HepG2 (cell line): ENCODE results near the gene TMEM50B. TPM values are rescaled to one million over a fixed set of nuclear protein-coding genes. Genes with fewer than 3 reads are reported as not detected.
A peak's percentile ranks its signal among the peaks of the same experiment; 100 is the strongest.

Experiments used
- DDIT3 ChIP-seq: sonication (generic); formaldehyde crosslinking; IDR thresholded peaks from 2 replicates; pipeline ENCODE4 v1.4.0; 2020; ENCODE audit warnings: mild to moderate bottlenecking, missing genetic modification reagents
- E2F1 ChIP-seq: sonication (generic); formaldehyde crosslinking; IDR thresholded peaks from 2 replicates; pipeline ENCODE4 v1.5.0; 2020; ENCODE audit warnings: missing genetic modification reagents
- GZF1 ChIP-seq: sonication (generic); formaldehyde crosslinking; IDR thresholded peaks from 2 replicates; pipeline ENCODE4 v1.5.1; 2020; ENCODE audit warnings: mild to moderate bottlenecking, missing genetic modification reagents
- KMT2B ChIP-seq: IDR thresholded peaks from 2 replicates; pipeline ENCODE4 v1.6.1; 2016; ENCODE audit warnings: missing genetic modification reagents, missing compliant biosample characterization
- MIER2 ChIP-seq: IDR thresholded peaks from 2 replicates; pipeline ENCODE4 v1.6.1; 2016; ENCODE audit warnings: missing biosample characterization, missing genetic modification reagents
- PBX3 ChIP-seq: sonication (generic); formaldehyde crosslinking; IDR thresholded peaks from 2 replicates; pipeline ENCODE4 v1.8.1; 2023; ENCODE audit warnings: missing genetic modification reagents, inconsistent platforms, borderline replicate concordance
- SYNCRIP ChIP-seq: fragments of 200-400 bp; formaldehyde crosslinking; IDR thresholded peaks from 2 replicates; pipeline ENCODE4 v1.6.1; 2018; ENCODE audit warnings: mild to moderate bottlenecking, low read depth, low read length; ENCODE audit not compliant: insufficient read depth
- ZBTB10 ChIP-seq: sonication (generic); formaldehyde crosslinking; IDR thresholded peaks from 2 replicates; pipeline ENCODE4 v1.4.0; 2020; ENCODE audit warnings: missing genetic modification reagents, borderline replicate concordance
- ZBTB40 ChIP-seq, 2 experiments: fragments of 450-650 bp in 1 of 2; sonication (generic) in 1 of 2; formaldehyde crosslinking in 1 of 2; IDR thresholded peaks; 2 replicates each; pipeline versions ENCODE4 v1.6.1 to v1.8.0; 2016 to 2022; ENCODE audit warnings: antibody characterized with exemption in 1 of 2, mild to moderate bottlenecking in 1 of 2, missing genetic modification reagents in 1 of 2
- ZMAT3 ChIP-seq: sonication (generic); formaldehyde crosslinking; conservative IDR thresholded peaks from 2 replicates; pipeline ENCODE4 v1.7.0; 2021; ENCODE audit warnings: missing genetic modification reagents
- ZSCAN20 ChIP-seq: sonication (generic); formaldehyde crosslinking; IDR thresholded peaks from 2 replicates; pipeline ENCODE4 v1.4.0; 2020; ENCODE audit warnings: missing genetic modification reagents, mild to moderate bottlenecking, borderline replicate concordance
- polyA plus RNA-seq, 8 experiments: library from polyadenylated mRNA; depleted of rRNA in 3 of 8; stranded (reverse) in 7 of 8; unstranded in 1 of 8; fragments of >200 nt; fragmentation: Illumina TruSeq in 4 of 8; extraction: Trizol in 4 of 8; gene quantifications; 2 replicates each; pipeline versions ENCODE4 v1.2.1 to v1.2.3, GENCODE V29; 2011 to 2016; ENCODE audit warnings: low read depth in 4 of 8, missing spikeins in 1 of 8, mixed read lengths in 1 of 8; ENCODE audit not compliant: insufficient read depth in 1 of 8
- total RNA-seq, 5 experiments: library from RNA; depleted of rRNA; stranded (reverse); fragments of >200 nt; fragmentation: Illumina TruSeq; extraction: Trizol; gene quantifications; 2 replicates each; pipeline ENCODE4 v1.2.3, GENCODE V29; 2016; ENCODE audit warnings: low read depth in 1 of 5

Gene TMEM50B
- total and polyA plus RNA-seq, 2 of the 13 experiments (the other 11 are each of a cell fraction or from before 2014, with no cell fraction given) = 29.9 to 46.3 TPM

GRCh38 chr21:33412832-33413519, 66.8 kb downstream of the TMEM50B start (continued):
- TF ChIP-seq ZBTB40 (IDR thresholded peaks at IDR 0.05) (no peak), ZBTB40 (CRISPR knock-in tag; IDR thresholded peaks at IDR 0.05) (no peak; the same call in 1 of the 2 replicates), SYNCRIP (no peak), DDIT3 (no peak), E2F1 (CRISPR knock-in tag) (no peak), GZF1 (CRISPR knock-in tag) (no peak), PBX3 (CRISPR knock-in tag) (no peak), MIER2 (CRISPR knock-in tag) (0 out of 2 replicates have a peak, but pooled peaks have one; percentile 16), KMT2B (no peak), ZBTB10 (0 out of 2 replicates have a peak, but pooled peaks have one; percentile 2), ZMAT3 (peak; percentile 61; the same call in 1 of the 2 replicates), ZSCAN20 (CRISPR knock-in tag) (no peak)
